ENCODE results near the gene MMEL1.

Gene MMEL1

GRCh38 chr1:2594001-2594640 is 38.7 kb downstream of the MMEL1 start:
- Histone ChIP-seq H3K4me3 (ENCODE audit: low read depth, low read length) (no peak overlapping the region), H3K79me1 (ENCODE audit: low read length) (no peaks in the 10 kb centered on the region), H2AK5ac (ENCODE audit: low read length) (no peak overlapping the region), H3K14ac (ENCODE audit: low read length) (no peak overlapping the region), H2BK12ac (ENCODE audit: low read length) (no peak overlapping the region), H2AFZ (ENCODE audit: insufficient read depth, low read length, poor library complexity) (no peak overlapping the region), H3K27ac (ENCODE audit: low read depth, low read length) (no peak overlapping the region), H3K9ac (ENCODE audit: low read length) (no peak overlapping the region), H2BK5ac (ENCODE audit: low read depth, low read length, poor library complexity) (no peak overlapping the region), H3K18ac (ENCODE audit: low read length) (no peak overlapping the region), H3K27me3 (ENCODE audit: insufficient read depth, low read length) (no peaks in the 10 kb centered on the region), H3K36me3 (ENCODE audit: control insufficient read depth in 1 of 2, insufficient read depth in 2 of 2, low read length in 2 of 2) (no peaks in the 10 kb centered on the region), H4K91ac (ENCODE audit: low read depth, low read length) (no peak overlapping the region), H2BK120ac (ENCODE audit: insufficient read depth, low read length, poor library complexity) (no peak overlapping the region), H3K4me1 (ENCODE audit: control insufficient read depth in 1 of 2, insufficient read depth in 2 of 2, low read length in 2 of 2) (no peaks in the 10 kb centered on the region), H3K4ac (ENCODE audit: low read depth, low read length) (no peak overlapping the region), H4K12ac (ENCODE audit: low read depth, low read length) (no peak overlapping the region), H3K23ac (ENCODE audit: low read length) (no peak overlapping the region), H4K8ac (ENCODE audit: low read depth, low read length) (no peak overlapping the region), H3K79me2 (ENCODE audit: control insufficient read depth, insufficient read depth, low read length, poor library complexity) (no peaks in the 10 kb centered on the region), H3K9me3 (ENCODE audit: insufficient read depth, low read depth, low read length) (peaks cover 21% of the 10 kb centered on the region), H3K4me2 (ENCODE audit: low read length) (no peak overlapping the region)
- WGBS (ENCODE audit: extremely low coverage, insufficient coverage, insufficient read length), result no CpG with 5 or more reads among the region's 20 CpGs
- DNase-seq, result no peak

DNA sequence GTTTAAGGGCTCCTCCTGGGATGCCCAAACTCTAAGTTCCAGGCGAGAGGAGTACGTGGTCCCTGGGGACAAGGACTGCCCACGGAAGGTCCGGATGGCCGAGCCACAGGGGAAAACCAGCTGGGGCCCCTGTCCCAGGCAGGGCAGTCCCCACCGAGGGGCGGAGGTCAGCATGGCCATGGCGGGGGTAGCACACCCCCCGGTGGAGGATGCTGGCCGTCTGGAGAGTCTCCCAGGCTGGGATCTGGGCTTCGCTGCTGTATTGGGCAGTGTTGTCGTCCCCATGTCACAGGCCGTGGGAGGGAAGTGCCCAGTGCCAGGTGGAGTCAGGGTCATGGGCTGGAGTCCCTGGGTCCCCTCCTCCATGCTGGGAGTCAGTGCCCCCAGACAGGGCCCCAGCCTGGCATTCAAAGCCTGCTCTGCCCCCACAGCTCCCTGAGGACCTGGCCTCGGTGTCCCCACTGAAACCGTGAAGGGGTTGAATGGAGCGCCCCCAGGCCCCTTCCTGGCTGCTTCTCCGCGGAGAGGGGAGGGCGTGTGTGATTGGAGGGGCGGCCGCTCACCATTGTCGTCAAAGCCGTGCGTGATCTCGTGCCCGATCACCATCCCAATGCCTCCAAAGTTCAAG is 39.5 kb downstream of the MMEL1 start:
- no peak overlapping the region for H3K4ac ChIP-seq (ENCODE audit: low read depth, low read length)
- H4K91ac ChIP-seq (ENCODE audit: low read depth, low read length), result no peak overlapping the region
- no peak overlapping the region for H4K12ac ChIP-seq (ENCODE audit: low read depth, low read length)
- no peak overlapping the region for H3K9ac ChIP-seq (ENCODE audit: low read length)
- H3K79me1 ChIP-seq (ENCODE audit: low read length), result no peaks in the 10 kb centered on the region
- H3K4me2 ChIP-seq (ENCODE audit: low read length), result no peak overlapping the region
- H2BK5ac ChIP-seq (ENCODE audit: low read depth, low read length, poor library complexity), result no peak overlapping the region
- H3K4me1 ChIP-seq (ENCODE audit: control insufficient read depth in 1 of 2, insufficient read depth in 2 of 2, low read length in 2 of 2), result no peaks in the 10 kb centered on the region
- DNase-seq, result no peak
- WGBS (ENCODE audit: extremely low coverage, insufficient coverage, insufficient read length), result no CpG with 5 or more reads among the region's 26 CpGs
- no peaks in the 10 kb centered on the region for H3K79me2 ChIP-seq (ENCODE audit: control insufficient read depth, insufficient read depth, low read length, poor library complexity)
- H2BK12ac ChIP-seq (ENCODE audit: low read length), result no peak overlapping the region
- no peak overlapping the region for H3K14ac ChIP-seq (ENCODE audit: low read length)
- H2AK5ac ChIP-seq (ENCODE audit: low read length), result no peak overlapping the region
- H3K18ac ChIP-seq (ENCODE audit: low read length), result no peak overlapping the region
- H3K36me3 ChIP-seq (ENCODE audit: control insufficient read depth in 1 of 2, insufficient read depth in 2 of 2, low read length in 2 of 2), result no peaks in the 10 kb centered on the region
- no peak overlapping the region for H4K8ac ChIP-seq (ENCODE audit: low read depth, low read length)
- H3K27ac ChIP-seq (ENCODE audit: low read depth, low read length), result no peak overlapping the region
- peaks cover 21% of the 10 kb centered on the region for H3K9me3 ChIP-seq (ENCODE audit: insufficient read depth, low read depth, low read length)
- H3K27me3 ChIP-seq (ENCODE audit: insufficient read depth, low read length), result no peaks in the 10 kb centered on the region
- H2BK120ac ChIP-seq (ENCODE audit: insufficient read depth, low read length, poor library complexity), result no peak overlapping the region
- no peak overlapping the region for H3K4me3 ChIP-seq (ENCODE audit: low read depth, low read length)
- H2AFZ ChIP-seq (ENCODE audit: insufficient read depth, low read length, poor library complexity), result no peak overlapping the region
- H3K23ac ChIP-seq (ENCODE audit: low read length), result no peak overlapping the region

DNA sequence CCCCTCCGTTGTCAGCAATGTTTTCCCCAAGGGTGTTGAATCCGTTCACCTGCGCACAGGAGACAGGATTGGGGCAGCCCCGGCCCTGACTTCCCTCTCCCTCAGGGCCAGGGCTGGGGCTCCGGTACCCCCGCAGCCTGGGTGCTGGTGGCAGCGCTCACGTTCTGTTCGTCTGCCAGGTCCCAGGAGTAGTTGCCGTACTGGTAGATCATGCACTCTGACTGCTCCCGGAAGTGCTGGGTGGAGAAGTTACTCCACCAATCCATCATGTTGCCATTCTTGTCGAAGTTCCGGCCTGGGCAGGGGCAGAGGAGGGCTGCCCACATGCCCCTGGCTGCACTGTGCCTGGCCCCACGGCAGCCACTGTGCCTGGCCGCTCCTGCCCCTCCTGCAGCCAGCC is 40.1 kb downstream of the MMEL1 start:
- Histone ChIP-seq H3K27ac (ENCODE audit: low read depth, low read length) (no peak overlapping the region), H3K23ac (ENCODE audit: low read length) (no peak overlapping the region), H3K36me3 (ENCODE audit: control insufficient read depth in 1 of 2, insufficient read depth in 2 of 2, low read length in 2 of 2) (no peaks in the 10 kb centered on the region), H3K4me3 (ENCODE audit: low read depth, low read length) (no peak overlapping the region), H3K4ac (ENCODE audit: low read depth, low read length) (no peak overlapping the region), H3K27me3 (ENCODE audit: insufficient read depth, low read length) (no peaks in the 10 kb centered on the region), H3K79me2 (ENCODE audit: control insufficient read depth, insufficient read depth, low read length, poor library complexity) (no peaks in the 10 kb centered on the region), H2BK12ac (ENCODE audit: low read length) (no peak overlapping the region), H3K9me3 (ENCODE audit: insufficient read depth, low read depth, low read length) (peaks cover 17% of the 10 kb centered on the region), H4K12ac (ENCODE audit: low read depth, low read length) (no peak overlapping the region), H4K91ac (ENCODE audit: low read depth, low read length) (no peak overlapping the region), H3K4me2 (ENCODE audit: low read length) (no peak overlapping the region), H2BK120ac (ENCODE audit: insufficient read depth, low read length, poor library complexity) (no peak overlapping the region), H2AFZ (ENCODE audit: insufficient read depth, low read length, poor library complexity) (no peak overlapping the region), H3K79me1 (ENCODE audit: low read length) (no peaks in the 10 kb centered on the region), H3K18ac (ENCODE audit: low read length) (no peak overlapping the region), H3K4me1 (ENCODE audit: control insufficient read depth in 1 of 2, insufficient read depth in 2 of 2, low read length in 2 of 2) (no peaks in the 10 kb centered on the region), H2BK5ac (ENCODE audit: low read depth, low read length, poor library complexity) (no peak overlapping the region), H3K9ac (ENCODE audit: low read length) (no peak overlapping the region), H2AK5ac (ENCODE audit: low read length) (no peak overlapping the region), H4K8ac (ENCODE audit: low read depth, low read length) (no peak overlapping the region), H3K14ac (ENCODE audit: low read length) (no peak overlapping the region)
- DNase-seq, result no peak
- WGBS (ENCODE audit: extremely low coverage, insufficient coverage, insufficient read length), result no CpG with 5 or more reads among the region's 15 CpGs

DNA sequence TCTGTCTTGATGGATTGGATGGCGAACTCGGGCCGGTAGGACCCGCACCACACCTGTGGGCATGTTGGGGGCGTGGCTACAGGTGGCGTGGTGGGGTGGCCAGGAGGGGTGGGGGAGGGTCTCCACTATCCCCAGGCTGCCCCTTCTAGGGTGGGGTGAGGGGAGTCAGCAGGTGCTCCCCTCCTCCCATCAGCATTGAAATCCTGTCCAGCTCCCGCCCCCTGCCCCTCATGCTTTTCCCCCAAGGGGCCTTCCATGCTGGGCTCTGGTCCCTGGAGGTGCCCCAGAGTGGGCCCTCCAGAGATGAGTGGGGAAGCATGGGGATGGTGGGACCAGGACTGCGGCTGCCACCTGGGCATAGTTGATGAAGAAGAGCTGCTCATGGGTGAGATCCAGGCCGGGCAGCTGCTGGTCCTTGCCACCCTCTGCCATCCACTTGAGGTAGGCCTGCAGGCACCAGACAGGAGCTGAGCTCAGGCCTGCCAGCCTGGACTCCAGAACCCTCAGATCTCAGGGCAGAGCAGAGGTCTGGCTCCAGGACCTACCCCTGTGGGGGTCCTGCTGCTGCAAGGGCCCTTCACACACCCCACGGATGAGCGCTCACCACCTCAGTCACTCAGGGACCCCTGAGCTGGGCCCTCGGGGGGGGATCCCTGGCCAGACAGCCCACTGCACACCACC is 41.1 kb downstream of the MMEL1 start:
- Histone ChIP-seq H3K79me2 (ENCODE audit: control insufficient read depth, insufficient read depth, low read length, poor library complexity) (peaks cover 5% of the 10 kb centered on the region), H2AK5ac (ENCODE audit: low read length) (no peak overlapping the region), H2BK5ac (ENCODE audit: low read depth, low read length, poor library complexity) (no peak overlapping the region), H3K14ac (ENCODE audit: low read length) (no peak overlapping the region), H3K27me3 (ENCODE audit: insufficient read depth, low read length) (peaks cover 2% of the 10 kb centered on the region), H2BK12ac (ENCODE audit: low read length) (no peak overlapping the region), H3K18ac (ENCODE audit: low read length) (no peak overlapping the region), H3K23ac (ENCODE audit: low read length) (no peak overlapping the region), H3K4me3 (ENCODE audit: low read depth, low read length) (no peak overlapping the region), H4K8ac (ENCODE audit: low read depth, low read length) (no peak overlapping the region), H2AFZ (ENCODE audit: insufficient read depth, low read length, poor library complexity) (no peak overlapping the region), H4K91ac (ENCODE audit: low read depth, low read length) (no peak overlapping the region), H3K4me2 (ENCODE audit: low read length) (no peak overlapping the region), H3K36me3 (ENCODE audit: control insufficient read depth in 1 of 2, insufficient read depth in 2 of 2, low read length in 2 of 2) (no peaks in the 10 kb centered on the region), H3K4me1 (ENCODE audit: control insufficient read depth in 1 of 2, insufficient read depth in 2 of 2, low read length in 2 of 2) (peaks cover 4 to 5% of the 10 kb centered on the region in 2 experiments), H3K9ac (ENCODE audit: low read length) (no peak overlapping the region), H3K4ac (ENCODE audit: low read depth, low read length) (no peak overlapping the region), H2BK120ac (ENCODE audit: insufficient read depth, low read length, poor library complexity) (no peak overlapping the region), H4K12ac (ENCODE audit: low read depth, low read length) (no peak overlapping the region), H3K9me3 (ENCODE audit: insufficient read depth, low read depth, low read length) (peaks cover 17% of the 10 kb centered on the region), H3K27ac (ENCODE audit: low read depth, low read length) (no peak overlapping the region), H3K79me1 (ENCODE audit: low read length) (peaks cover 6% of the 10 kb centered on the region)
- no CpG with 5 or more reads among the region's 12 CpGs for WGBS (ENCODE audit: extremely low coverage, insufficient coverage, insufficient read length)
- DNase-seq, result no peak
